Measurements from ENCODE around the gene CALD1.
A peak's percentile ranks its signal among the peaks of the same experiment; 100 is the strongest.

CALD1 gene

GRCh38 chr7:134761266-134761665, 18.2 kb upstream of the CALD1 start:
- no peak for DNase-seq (ENCODE audit: low read depth, low spot score)
- no peak overlapping the region for H3K27ac ChIP-seq

GRCh38 chr7:134763960-134764359, 15.5 kb upstream of the CALD1 start:
- H3K27ac ChIP-seq = no peak overlapping the region
- DNase-seq (ENCODE audit: low read depth, low spot score) = no peak

GRCh38 chr7:134764365-134764764, 15.1 kb upstream of the CALD1 start:
- DNase-seq (ENCODE audit: low read depth, low spot score) = no peak
- H3K27ac ChIP-seq = no peak overlapping the region

- no peak for DNase-seq (ENCODE audit: low read depth, low spot score)
- no peak overlapping the region for H3K27ac ChIP-seq
Measured at GRCh38 chr7:134766779-134767519, 12.5 kb upstream of the CALD1 start.

- no peak overlapping the region for H3K27ac ChIP-seq
- DNase-seq (ENCODE audit: low read depth, low spot score) = no peak
Measured at GRCh38 chr7:134767520-134768168, 11.8 kb upstream of the CALD1 start.

- DNase-seq (ENCODE audit: low read depth, low spot score) = no peak
- no peak overlapping the region for H3K27ac ChIP-seq
Measured at GRCh38 chr7:134768243-134768642, 11.2 kb upstream of the CALD1 start.

- no peak overlapping the region for H3K27ac ChIP-seq
- no peak for DNase-seq (ENCODE audit: low read depth, low spot score)
Measured at GRCh38 chr7:134770676-134771075, 8.8 kb upstream of the CALD1 start.

GRCh38 chr7:134771111-134771510, 8.3 kb upstream of the CALD1 start:
- DNase-seq (ENCODE audit: low read depth, low spot score) = no peak
- peak overlapping the region; percentile 22 for H3K27ac ChIP-seq

- H3K27ac ChIP-seq = peak overlapping the region; percentile 22
- peak; percentile 54 for DNase-seq (ENCODE audit: low read depth, low spot score)
Measured at GRCh38 chr7:134771889-134772288, 7.5 kb upstream of the CALD1 start.

GRCh38 chr7:134772401-134772800, 7.0 kb upstream of the CALD1 start:
- peak overlapping the region; percentile 22 for H3K27ac ChIP-seq
- no peak for DNase-seq (ENCODE audit: low read depth, low spot score)

- no peak overlapping the region for H3K27ac ChIP-seq
- no peak for DNase-seq (ENCODE audit: low read depth, low spot score)
Measured at GRCh38 chr7:134773164-134773563, 6.3 kb upstream of the CALD1 start.

- no peak overlapping the region for H3K27ac ChIP-seq
- DNase-seq (ENCODE audit: low read depth, low spot score) = no peak
Measured at GRCh38 chr7:134774119-134774518, 5.3 kb upstream of the CALD1 start.

- H3K27ac ChIP-seq = no peak overlapping the region
- DNase-seq (ENCODE audit: low read depth, low spot score) = no peak
Measured at GRCh38 chr7:134777470-134777869, 2.0 kb upstream of the CALD1 start.

GRCh38 chr7:134777908-134778580, 1.4 kb upstream of the CALD1 start:
- DNase-seq (ENCODE audit: low read depth, low spot score) = no peak
- peak overlapping the region; percentile 83 for H3K27ac ChIP-seq

GRCh38 chr7:134779741-134780065, 269 bp downstream of the CALD1 start:
- DNase-seq (ENCODE audit: low read depth, low spot score) = no peak
- H3K27ac ChIP-seq = peak overlapping the region; percentile 83

- no peak for DNase-seq (ENCODE audit: low read depth, low spot score)
- peak overlapping the region; percentile 83 for H3K27ac ChIP-seq
Measured at GRCh38 chr7:134780166-134780828, 863 bp downstream of the CALD1 start.

- H3K27ac ChIP-seq = no peak overlapping the region
- no peak for DNase-seq (ENCODE audit: low read depth, low spot score)
Measured at GRCh38 chr7:134781171-134781570, 1.7 kb downstream of the CALD1 start.

GRCh38 chr7:134782121-134782623, 2.7 kb downstream of the CALD1 start:
- no peak overlapping the region for H3K27ac ChIP-seq
- no peak for DNase-seq (ENCODE audit: low read depth, low spot score)

GRCh38 chr7:134783294-134784069, 4.0 kb downstream of the CALD1 start:
- H3K27ac ChIP-seq = no peak overlapping the region
- no peak for DNase-seq (ENCODE audit: low read depth, low spot score)

Data from epithelial cell of prostate (primary cell).